H4 (cell line): ENCODE data around the gene UTP25. TPM values are rescaled to one million over a fixed set of nuclear protein-coding genes. Genes with fewer than 3 reads are reported as not detected.
"Not testable (repeated sequence)": the region's sequence is repeated elsewhere in the genome, so short reads cannot be mapped to it uniquely, and the experiment has no call there.

ENCODE experiments used
- DNase-seq: peaks from one replicate; pipeline ENCODE4 v3.0.0-alpha.2; 2015; ENCODE audit warnings: low spot score
- total RNA-seq: library from RNA; depleted of rRNA; stranded (reverse); fragments of >200 nt; shearing (Covaris generic); gene quantifications from 2 replicates; pipeline ENCODE4 v1.2.3, GENCODE V29; 2014; rRNA removed

The UTP25 gene, protein sequence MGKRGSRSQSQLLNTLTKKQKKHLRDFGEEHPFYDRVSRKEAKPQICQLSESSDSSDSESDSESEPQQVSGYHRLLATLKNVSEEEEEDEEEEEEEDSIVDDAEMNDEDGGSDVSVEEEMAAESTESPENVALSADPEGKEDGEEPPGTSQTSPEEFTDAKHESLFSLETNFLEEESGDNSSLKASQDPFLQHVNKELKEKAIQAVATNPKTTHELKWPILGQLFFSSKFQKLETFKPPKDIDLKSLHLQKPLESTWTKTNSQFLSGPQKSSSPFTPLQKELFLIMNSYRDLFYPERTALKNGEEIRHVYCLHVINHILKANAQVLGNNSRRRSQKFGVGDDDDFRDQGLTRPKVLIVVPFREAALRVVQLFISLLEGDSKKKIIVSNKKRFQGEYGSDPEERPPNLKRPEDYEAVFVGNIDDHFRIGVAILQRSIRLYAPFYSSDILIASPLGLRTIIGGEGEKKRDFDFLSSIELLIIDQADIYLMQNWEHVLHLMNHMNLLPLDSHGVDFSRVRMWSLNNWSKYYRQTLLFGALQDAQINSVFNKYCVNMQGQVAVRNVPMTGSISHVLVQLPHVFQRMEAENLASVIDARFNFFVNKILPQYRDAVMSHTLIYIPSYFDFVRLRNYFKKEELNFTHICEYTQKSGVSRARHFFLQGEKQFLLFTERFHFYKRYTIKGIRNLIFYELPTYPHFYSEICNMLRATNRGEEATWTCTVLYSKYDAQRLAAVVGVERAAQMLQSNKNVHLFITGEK
- 5.6 and 5.7 TPM in 2 replicates for total RNA-seq

- DNase-seq: peak; percentile 96
These were observed at the start of gene UTP25 for GRCh38 chr1:209827384-209828262. TSS of gene UTP25 (plus strand) at chr1:209827972. CDS start at chr1:209828064, 92 bp downstream.

DNA sequence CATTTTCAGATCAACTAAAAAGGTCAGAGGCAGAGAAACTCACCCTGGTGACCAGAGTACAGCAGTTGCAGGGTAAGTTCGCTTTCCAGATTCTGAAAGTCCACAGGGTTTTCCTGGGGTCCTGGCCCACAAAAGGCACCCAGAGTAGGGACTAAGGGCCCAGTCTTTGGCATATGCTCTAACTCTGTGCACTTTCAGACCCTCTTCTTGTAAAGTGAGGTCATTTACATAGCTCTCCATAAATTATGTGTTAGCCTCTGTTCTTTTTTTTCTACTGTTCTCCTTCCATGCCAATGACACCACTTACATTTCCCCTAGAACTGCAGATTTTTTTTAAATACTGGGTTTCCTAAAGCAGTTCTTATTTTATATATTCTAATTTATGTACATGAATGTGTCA is 49.7 kb upstream of the UTP25 start:
- DNase-seq: no peak

DNA sequence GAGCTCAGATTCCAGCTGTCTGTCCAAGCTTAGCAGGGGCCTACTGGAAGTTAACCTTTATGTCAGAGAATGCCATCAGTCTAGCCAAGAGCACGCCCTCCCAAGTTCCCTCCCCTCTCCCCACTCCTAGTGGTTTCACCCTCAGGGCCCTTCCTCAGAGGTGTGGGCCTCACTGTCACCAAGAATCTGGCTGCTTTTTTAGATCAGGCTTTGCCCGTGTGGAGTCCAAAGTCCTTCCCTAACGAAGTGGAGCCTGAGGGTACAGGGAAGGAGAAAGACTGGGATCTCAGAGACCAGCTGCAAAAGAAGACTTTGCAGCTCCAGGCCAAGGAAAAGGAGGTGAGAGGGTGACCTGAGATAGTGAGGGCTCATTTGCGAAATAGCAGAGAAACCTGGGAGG is 47.5 kb upstream of the UTP25 start:
- no peak for DNase-seq

- DNase-seq: no peak
These were observed 44.4 kb upstream of the UTP25 start for GRCh38 chr1:209783386-209783785.

- DNase-seq: peak; percentile 97
These were observed 43.3 kb upstream of the UTP25 start, which contains the start of gene C1orf74 for GRCh38 chr1:209784265-209785169. TSS of gene C1orf74 (minus strand) at chr1:209784559. CDS start at chr1:209783634, 925 bp downstream.

GRCh38 chr1:209785592-209785991 is 42.2 kb upstream of the UTP25 start:
- no peak for DNase-seq

DNA sequence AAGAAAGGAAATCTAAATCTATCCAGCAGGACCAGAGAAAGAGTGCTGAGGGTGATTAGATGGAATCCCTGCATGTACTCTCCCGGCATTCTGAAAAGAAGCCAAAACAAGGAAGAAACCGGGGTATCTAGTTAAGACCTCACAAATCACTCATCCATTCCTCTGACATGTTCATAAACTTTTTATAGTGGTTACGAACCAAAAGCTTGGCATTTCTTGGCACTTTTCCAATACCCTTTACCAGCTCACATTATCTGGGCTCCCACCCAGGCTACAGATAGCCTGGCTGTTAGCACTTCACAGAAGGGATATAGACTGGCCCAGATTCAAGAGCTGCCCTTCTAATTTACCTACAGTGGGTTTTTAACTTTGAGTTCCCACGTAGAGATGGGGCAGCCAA is 41.6 kb upstream of the UTP25 start:
- DNase-seq: no peak

- no peak for DNase-seq
These were observed 40.2 kb upstream of the UTP25 start for GRCh38 chr1:209787551-209787950.

- no peak for DNase-seq
These were observed 38.5 kb upstream of the UTP25 start for GRCh38 chr1:209789245-209789644.

DNA sequence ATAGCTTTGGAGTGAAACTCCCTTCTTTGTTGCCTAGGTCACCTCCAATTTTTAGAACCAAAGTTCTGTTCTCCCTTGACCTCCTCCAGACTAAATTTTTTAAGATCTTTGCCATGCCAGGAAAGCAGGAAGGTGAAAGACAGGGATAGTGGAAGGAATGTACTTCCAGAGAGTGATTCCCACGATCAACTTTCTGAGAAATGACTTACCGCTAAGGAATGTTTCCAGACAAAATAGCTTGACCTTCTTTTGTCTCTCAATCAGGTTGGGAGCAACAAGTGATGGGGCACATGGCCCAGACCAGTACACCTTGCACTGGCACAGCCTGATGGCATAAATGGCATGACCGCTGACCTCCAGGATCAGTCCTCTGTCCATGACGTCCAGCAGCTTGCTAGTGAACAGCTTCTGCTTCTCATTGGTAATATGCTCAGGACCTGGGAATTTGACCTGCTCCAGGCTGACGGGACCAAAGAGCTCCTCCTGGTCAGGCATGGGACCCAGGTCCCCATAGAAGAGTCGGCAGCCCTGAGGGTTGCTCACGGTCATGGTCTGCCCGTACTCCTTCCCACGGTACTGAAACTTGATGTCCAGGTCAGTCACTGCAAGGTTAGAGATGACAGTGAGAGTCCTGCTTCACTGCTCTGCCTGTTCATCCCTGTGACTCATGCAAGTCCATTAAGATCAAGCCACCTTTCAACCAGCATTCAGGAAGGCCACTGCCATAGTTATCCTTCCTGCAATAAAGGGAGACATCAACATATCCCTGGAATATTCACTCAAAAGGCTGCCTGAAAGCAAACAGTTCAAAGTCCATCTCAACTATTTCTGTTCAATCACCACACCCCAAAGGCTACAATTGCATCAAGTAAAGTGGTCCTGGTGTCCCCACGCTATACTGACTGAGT is 37.2 kb upstream of the UTP25 start:
- no peak for DNase-seq

DNA sequence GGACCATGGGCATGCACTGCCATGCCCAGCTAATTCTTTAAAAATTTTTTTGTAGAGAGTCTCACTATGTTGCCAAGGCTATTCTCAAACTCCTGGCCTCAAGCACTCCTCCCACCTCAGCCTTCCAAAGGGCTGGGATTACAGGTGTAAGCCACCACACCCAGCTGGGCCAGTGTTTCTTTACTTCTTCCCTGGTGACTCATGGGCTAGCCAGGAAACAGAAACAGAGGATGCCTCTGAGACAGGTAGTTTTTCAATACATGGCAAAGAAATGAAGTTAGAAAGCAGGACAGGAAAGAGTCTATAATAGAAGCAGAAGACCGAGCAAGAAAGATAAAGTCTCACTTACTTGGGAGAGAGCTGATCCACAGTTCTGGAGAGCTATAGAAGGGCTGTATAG is 35.9 kb upstream of the UTP25 start:
- DNase-seq: no peak

DNA sequence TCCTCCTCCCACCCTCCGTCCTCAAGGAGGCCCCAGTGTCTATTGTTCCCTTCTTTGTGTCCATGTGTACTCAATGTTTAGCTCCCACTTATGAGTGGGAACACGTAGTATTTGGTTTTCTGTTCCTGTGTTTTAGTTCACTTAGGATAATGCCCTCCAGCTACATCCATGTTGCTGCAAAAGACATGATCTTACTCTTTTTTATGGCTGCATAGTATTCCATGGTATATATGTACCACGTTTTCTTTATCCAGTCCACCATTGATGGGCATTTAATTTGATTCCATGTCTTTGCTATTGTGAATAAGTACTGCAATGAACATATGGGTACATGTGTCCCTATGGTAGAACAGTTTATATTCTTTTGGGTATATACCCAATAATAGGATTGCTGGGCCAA is 34.1 kb upstream of the UTP25 start:
- not testable (repeated sequence) for DNase-seq

GRCh38 chr1:209797978-209798639 is 29.7 kb upstream of the UTP25 start:
- DNase-seq: no peak

DNA sequence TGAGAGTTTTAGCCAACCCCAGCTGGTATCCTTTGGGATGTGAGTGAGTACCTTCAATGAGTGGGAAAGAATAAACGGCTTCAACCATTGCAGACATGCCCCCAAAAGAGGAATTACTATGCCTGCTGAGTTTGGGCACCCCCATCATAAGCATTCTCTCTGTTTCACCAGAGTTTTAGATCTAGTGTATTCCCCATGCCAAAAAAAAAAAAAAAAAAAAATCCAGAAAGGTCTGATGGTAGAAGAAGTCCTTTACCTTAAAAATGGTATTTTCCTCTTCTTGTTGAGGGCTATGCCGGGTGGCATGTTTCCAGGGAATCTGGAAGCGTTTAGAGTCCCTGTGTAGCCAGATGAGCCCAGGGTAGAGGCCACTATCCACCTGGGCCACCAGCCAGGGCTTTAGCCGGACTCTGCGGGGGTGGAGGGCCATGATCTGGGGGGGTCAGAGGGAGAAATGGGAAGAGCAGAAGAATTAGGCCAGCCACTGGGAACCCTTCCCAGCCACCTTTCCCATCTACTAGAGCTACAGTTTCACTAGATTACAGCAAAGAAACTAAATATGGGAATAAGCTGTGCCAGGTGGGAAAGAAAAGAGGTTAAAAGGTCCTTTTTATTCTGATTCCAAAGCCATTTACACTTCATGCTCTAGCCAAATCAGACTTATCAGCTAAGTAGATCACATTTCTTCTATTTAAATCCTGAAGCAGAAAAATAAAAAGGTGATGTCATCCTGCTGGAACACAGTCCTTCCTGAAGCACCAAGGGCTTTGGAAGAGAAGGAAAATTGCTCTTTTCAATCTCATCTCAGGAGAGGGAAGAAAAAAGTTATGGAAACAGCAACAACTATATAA is 26.6 kb upstream of the UTP25 start:
- DNase-seq: no peak

DNA sequence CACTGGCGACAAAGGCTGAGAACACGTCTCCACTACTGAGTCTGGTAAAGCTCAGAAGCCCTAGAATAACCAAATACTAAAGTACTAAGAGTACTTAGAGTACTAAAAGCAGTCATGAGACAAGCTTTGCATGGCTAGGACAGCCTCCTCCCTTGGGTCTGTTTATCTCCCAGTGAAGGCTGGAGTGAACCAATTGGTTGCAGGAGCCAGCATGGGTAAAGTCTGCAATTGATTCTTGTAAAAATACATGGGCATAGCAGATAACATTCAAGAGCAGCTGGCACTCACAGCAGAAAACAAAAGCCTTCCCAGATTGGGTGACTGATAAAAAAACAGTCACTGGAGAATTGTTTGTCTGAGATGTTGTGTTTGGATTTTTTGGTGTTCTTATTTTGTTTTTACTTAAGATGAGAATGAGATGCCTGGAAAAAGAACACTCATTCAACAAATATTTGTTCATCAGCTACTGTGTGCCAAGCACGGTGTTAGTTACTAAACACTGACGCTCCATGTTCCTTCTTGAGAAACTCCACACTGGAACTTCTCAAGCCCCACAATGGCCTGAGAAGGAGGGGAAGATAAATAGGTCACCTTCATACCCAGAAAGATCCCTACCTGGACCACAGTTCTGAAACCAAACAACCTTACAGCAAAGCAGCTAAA is 25.5 kb upstream of the UTP25 start:
- DNase-seq: no peak

GRCh38 chr1:209802780-209803152 is 25.0 kb upstream of the UTP25 start:
- DNase-seq: no peak

- DNase-seq: no peak
These were observed 24.2 kb upstream of the UTP25 start for GRCh38 chr1:209803568-209803967.

- no peak for DNase-seq
These were observed 22.4 kb upstream of the UTP25 start for GRCh38 chr1:209805341-209805781.
